GM12878 (cell line): ENCODE measurements around the gene IER5. TPM values are rescaled to one million over a fixed set of nuclear protein-coding genes. Genes with fewer than 3 reads are reported as not detected.

ENCODE experiments used
- ATAC-seq: fragments of 200-7000 bp; cut with Tn5 transposase; 3 replicates; pipeline ENCODE4 v1.9.1; 2020; ENCODE audit warnings: mild to moderate bottlenecking, moderate library complexity
- BruUV-seq: library from RNA; stranded (reverse); fragments of 400-500 nt; replicated peaks from 2 replicates; lab custom pipeline; 2021; lab: Mats Ljungman, UMichigan
- CTCF ChIA-PET: fragments of 300-600 bp; sonication (Branson Sonifier 250); formaldehyde crosslinking; extraction: SDS; loops from one replicate; lab custom pipeline; 2021; ENCODE audit warnings: inconsistent platforms; lab: Yijun Ruan, JAX
- POLR2A ChIA-PET: fragments of 350-600 bp; formaldehyde crosslinking; extraction: SDS; loops from one replicate; lab custom pipeline; 2021; ENCODE audit warnings: inconsistent platforms; lab: Charles Lee
- RAD21 ChIA-PET: fragments of 300-600 bp; sonication (Branson Sonifier 250); formaldehyde crosslinking; loops from one replicate; lab custom pipeline; 2023; ENCODE audit warnings: antibody characterized with exemption; ENCODE audit not compliant: unreplicated experiment; lab: Charles Lee
- SMC1A ChIA-PET: fragments of 300-600 bp; sonication (Branson Sonifier 250); formaldehyde crosslinking; loops from one replicate; lab custom pipeline; 2023; ENCODE audit not compliant: unreplicated experiment, uncharacterized antibody; lab: Charles Lee
- DNase-seq: peaks from one replicate; pipeline ENCODE4 v3.0.0-alpha.2; 2011; ENCODE audit warnings: low read depth, low spot score
- FAIRE-seq: peaks from 3 replicates; lab custom pipeline; 2011; peaks lifted over from hg19 to GRCh38; lab: Jason Lieb, UNC
- H2AFZ ChIP-seq: 2 replicates; pipeline ENCODE4 v1.6.0; 2011; ENCODE audit warnings: low read depth, low read length, control low read depth; ENCODE audit not compliant: control insufficient read depth
- H3K27ac ChIP-seq: 2 replicates; pipeline ENCODE4 v1.5.1; 2011; ENCODE audit warnings: control low read depth; ENCODE audit not compliant: control insufficient read depth, insufficient read depth
- H3K27me3 ChIP-seq, 2 experiments: replicated peaks in 1 of 2; 2 replicates each; pipeline versions ENCODE4 v1.6.0 to v1.6.1; 2011; ENCODE audit warnings: low read length in 1 of 2; ENCODE audit not compliant: control insufficient read depth in 2 of 2, insufficient read depth in 2 of 2
- H3K36me3 ChIP-seq, 2 experiments: 2 replicates each; pipeline ENCODE4 v1.5.1; 2011; ENCODE audit warnings: low read length in 1 of 2; ENCODE audit not compliant: control insufficient read depth in 2 of 2, insufficient read depth in 2 of 2
- H3K4me1 ChIP-seq: 2 replicates; pipeline ENCODE4 v1.6.1; 2011; ENCODE audit warnings: mild to moderate bottlenecking, low read length, moderate library complexity, mixed read lengths; ENCODE audit not compliant: control insufficient read depth, insufficient read depth
- H3K4me2 ChIP-seq: 2 replicates; pipeline ENCODE4 v1.6.0; 2011; ENCODE audit warnings: control low read depth; ENCODE audit not compliant: control insufficient read depth, insufficient read depth
- H3K4me3 ChIP-seq: fragments of 200-600 bp; sonication (generic); 2 replicates; pipeline ENCODE4 v1.5.1; 2016
- H3K79me2 ChIP-seq: 2 replicates; pipeline ENCODE4 v1.6.0; 2011; ENCODE audit warnings: low read length; ENCODE audit not compliant: control insufficient read depth, insufficient read depth
- H3K9ac ChIP-seq: 2 replicates; pipeline ENCODE4 v1.8.0; 2011; ENCODE audit warnings: low read length, control low read depth, mixed read lengths; ENCODE audit not compliant: control insufficient read depth, insufficient read depth
- H3K9me3 ChIP-seq: replicated peaks from 3 replicates; pipeline ENCODE4 v1.5.1; 2011; ENCODE audit warnings: mild to moderate bottlenecking, low read length; ENCODE audit not compliant: control insufficient read depth, insufficient read depth
- H4K20me1 ChIP-seq: 2 replicates; pipeline ENCODE4 v1.6.0; 2011; ENCODE audit not compliant: control insufficient read depth, insufficient read depth
- CBX5 ChIP-seq: sonication (generic); IDR thresholded peaks from 2 replicates; pipeline ENCODE4 v1.6.1; 2016; ENCODE audit warnings: low read depth, moderate library complexity, mild to moderate bottlenecking, inconsistent platforms
- CREB1 ChIP-seq: IDR thresholded peaks from 2 replicates; pipeline ENCODE4 v1.6.1; 2012; ENCODE audit warnings: low read depth, mild to moderate bottlenecking, inconsistent platforms
- MYB ChIP-seq: fragments of 150-350 bp; IDR thresholded peaks from 2 replicates; pipeline ENCODE4 v1.6.1; 2014; ENCODE audit warnings: mild to moderate bottlenecking, low read depth, low read length, borderline replicate concordance
- NBN ChIP-seq: fragments of 450-650 bp; IDR thresholded peaks from 2 replicates; pipeline ENCODE4 v1.6.1; 2016
- NFYB ChIP-seq: IDR thresholded peaks from 2 replicates; pipeline ENCODE4 v1.6.1; 2011; ENCODE audit warnings: low read depth, mild to moderate bottlenecking, low read length, improper control_type of control experiment, moderate library complexity; ENCODE audit not compliant: insufficient read depth
- RCOR1 ChIP-seq: conservative IDR thresholded peaks from 2 replicates; pipeline ENCODE4 v1.6.1; 2012; ENCODE audit warnings: low read depth, low read length, improper control_type of control experiment
- SMAD5 ChIP-seq: IDR thresholded peaks from 2 replicates; pipeline ENCODE4 v1.6.1; 2016; ENCODE audit warnings: antibody characterized with exemption, low read depth
- SUZ12 ChIP-seq: fragments of 200-600 bp; sonication (generic); IDR thresholded peaks from one replicate; pipeline ENCODE4 v1.6.1; 2018; ENCODE audit warnings: antibody characterized with exemption, mild to moderate bottlenecking; ENCODE audit not compliant: unreplicated experiment
- ZNF24 ChIP-seq: fragments of 450-650 bp; IDR thresholded peaks from 2 replicates; pipeline ENCODE4 v1.6.1; 2017; ENCODE audit warnings: antibody characterized with exemption, mild to moderate bottlenecking
- WGBS: methylation state at CpG from one replicate; pipeline ENCODE4 v1.1.6; 2016; ENCODE audit warnings: low lambda C conversion rate; ENCODE audit not compliant: insufficient replicate concordance, insufficient coverage; ENCODE audit errors: missing lambda C conversion rate; 5-methylcytosine and 5-hydroxymethylcytosine counted together
- in situ Hi-C: fragments of 300-500 bp; cut with MboI; formaldehyde crosslinking; loops from 9 replicates; pipeline ENCODE4 v1.14.3; 2018; ENCODE audit warnings: mixed read lengths
- intact Hi-C: fragments of 100-400 bp; cut with micrococcal nuclease; formaldehyde crosslinking; loops from one replicate; pipeline ENCODE4 v1.14.2; 2022; ENCODE audit not compliant: unreplicated experiment
- polyA plus RNA-seq, 11 experiments: library from polyadenylated mRNA; depleted of rRNA in 4 of 11; unstranded in 6 of 11; stranded (reverse) in 5 of 11; fragments of >200 nt; fragmentation: Nextera tagmentation in 4 of 11; fragmentation: Illumina TruSeq in 1 of 11; extraction: Ambion mirVana in 4 of 11; extraction: Trizol in 1 of 11; gene quantifications; 1 replicate in 1 of 11; 2 replicates in 10 of 11; pipeline versions ENCODE4 v1.2.1 to v1.2.3, GENCODE V29; 2011 to 2016; ENCODE audit warnings: inconsistent platforms in 2 of 11, missing spikeins in 2 of 11, low read depth in 1 of 11
- total RNA-seq, 4 experiments: library from RNA; depleted of rRNA in 3 of 4; stranded (reverse); fragments of >200 nt in 3 of 4; fragmentation: Illumina TruSeq in 1 of 4; extraction: Trizol in 1 of 4; gene quantifications; 2 replicates each; pipeline versions ENCODE4 v1.2.1 to v1.2.3, GENCODE V29; 2013 to 2021
- TF ChIP-seq, protein P1 (sequence below): fragments of 450-650 bp; IDR thresholded peaks from 2 replicates; pipeline ENCODE4 v1.6.1; 2017; ENCODE audit warnings: low read depth, mild to moderate bottlenecking, moderate library complexity
- TF ChIP-seq, protein P2 (sequence below): IDR thresholded peaks from 2 replicates; pipeline ENCODE4 v1.6.1; 2011; ENCODE audit warnings: low read depth, low read length, improper control_type of control experiment, borderline replicate concordance
- TF ChIP-seq, protein P3 (sequence below): fragments of 450-650 bp; IDR thresholded peaks from 2 replicates; pipeline ENCODE4 v1.6.1; 2017; ENCODE audit warnings: mild to moderate bottlenecking, moderate library complexity

IER5 gene
- total and polyA plus RNA-seq, 10 of the 15 experiments (the other 5 are each of a cell fraction or from before 2014, with no cell fraction given), result 4.3 to 75.2 (median 30.5) TPM

DNA sequence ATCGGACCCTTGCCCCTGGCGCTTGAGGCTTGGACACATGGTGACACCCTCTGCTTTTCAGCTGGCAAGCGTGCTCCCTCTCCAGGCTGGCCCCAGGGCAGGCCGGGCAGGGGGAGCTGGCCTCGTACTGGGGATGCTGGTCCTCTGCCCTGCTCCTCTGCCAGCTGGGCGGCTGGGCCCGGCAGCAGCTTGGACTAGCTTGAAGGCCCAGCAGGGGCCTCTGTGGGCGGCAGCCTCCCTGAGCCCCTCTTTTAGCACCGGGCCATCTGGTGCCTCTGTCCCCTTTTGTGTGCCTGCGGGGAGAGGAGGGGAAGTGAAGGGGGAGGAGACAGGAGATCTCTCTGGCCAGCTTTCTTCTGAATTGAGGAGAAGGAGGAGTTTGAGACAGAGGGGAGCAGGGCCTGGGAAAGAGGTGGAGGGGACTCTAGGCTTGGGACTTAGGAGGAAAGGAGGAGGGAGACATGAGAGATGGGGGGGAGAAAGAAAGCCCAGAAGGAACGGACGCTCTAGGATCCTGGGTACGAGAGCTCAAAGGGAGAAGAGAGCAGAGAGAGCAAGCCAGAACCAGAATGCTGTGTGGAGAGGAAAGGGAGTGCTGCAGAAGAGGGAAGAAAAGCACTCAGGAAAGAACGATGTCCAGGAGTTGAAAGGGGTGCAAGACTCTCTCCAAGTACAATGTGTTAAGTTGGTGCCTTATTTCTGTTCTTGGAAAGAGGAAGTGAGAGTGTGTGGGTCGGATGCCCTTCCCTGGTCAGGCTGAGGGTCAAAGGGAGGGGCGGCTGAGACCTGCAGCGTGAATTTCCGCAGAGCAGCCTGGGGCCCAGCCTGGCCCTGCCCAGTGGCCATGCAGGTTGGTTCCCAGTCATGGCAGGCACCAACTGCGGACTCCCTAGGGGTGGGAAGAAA is 40.3 kb downstream of the IER5 start (continued):
- TF ChIP-seq, protein P1, sequence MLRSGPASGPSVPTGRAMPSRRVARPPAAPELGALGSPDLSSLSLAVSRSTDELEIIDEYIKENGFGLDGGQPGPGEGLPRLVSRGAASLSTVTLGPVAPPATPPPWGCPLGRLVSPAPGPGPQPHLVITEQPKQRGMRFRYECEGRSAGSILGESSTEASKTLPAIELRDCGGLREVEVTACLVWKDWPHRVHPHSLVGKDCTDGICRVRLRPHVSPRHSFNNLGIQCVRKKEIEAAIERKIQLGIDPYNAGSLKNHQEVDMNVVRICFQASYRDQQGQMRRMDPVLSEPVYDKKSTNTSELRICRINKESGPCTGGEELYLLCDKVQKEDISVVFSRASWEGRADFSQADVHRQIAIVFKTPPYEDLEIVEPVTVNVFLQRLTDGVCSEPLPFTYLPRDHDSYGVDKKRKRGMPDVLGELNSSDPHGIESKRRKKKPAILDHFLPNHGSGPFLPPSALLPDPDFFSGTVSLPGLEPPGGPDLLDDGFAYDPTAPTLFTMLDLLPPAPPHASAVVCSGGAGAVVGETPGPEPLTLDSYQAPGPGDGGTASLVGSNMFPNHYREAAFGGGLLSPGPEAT, result peak; percentile 85
- TF ChIP-seq NBN (peak; percentile 95), SUZ12 (no peak)
- TF ChIP-seq, protein P2, sequence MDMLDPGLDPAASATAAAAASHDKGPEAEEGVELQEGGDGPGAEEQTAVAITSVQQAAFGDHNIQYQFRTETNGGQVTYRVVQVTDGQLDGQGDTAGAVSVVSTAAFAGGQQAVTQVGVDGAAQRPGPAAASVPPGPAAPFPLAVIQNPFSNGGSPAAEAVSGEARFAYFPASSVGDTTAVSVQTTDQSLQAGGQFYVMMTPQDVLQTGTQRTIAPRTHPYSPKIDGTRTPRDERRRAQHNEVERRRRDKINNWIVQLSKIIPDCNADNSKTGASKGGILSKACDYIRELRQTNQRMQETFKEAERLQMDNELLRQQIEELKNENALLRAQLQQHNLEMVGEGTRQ, result no peak
- TF ChIP-seq, all 136 proteins: peak for 46

DNA sequence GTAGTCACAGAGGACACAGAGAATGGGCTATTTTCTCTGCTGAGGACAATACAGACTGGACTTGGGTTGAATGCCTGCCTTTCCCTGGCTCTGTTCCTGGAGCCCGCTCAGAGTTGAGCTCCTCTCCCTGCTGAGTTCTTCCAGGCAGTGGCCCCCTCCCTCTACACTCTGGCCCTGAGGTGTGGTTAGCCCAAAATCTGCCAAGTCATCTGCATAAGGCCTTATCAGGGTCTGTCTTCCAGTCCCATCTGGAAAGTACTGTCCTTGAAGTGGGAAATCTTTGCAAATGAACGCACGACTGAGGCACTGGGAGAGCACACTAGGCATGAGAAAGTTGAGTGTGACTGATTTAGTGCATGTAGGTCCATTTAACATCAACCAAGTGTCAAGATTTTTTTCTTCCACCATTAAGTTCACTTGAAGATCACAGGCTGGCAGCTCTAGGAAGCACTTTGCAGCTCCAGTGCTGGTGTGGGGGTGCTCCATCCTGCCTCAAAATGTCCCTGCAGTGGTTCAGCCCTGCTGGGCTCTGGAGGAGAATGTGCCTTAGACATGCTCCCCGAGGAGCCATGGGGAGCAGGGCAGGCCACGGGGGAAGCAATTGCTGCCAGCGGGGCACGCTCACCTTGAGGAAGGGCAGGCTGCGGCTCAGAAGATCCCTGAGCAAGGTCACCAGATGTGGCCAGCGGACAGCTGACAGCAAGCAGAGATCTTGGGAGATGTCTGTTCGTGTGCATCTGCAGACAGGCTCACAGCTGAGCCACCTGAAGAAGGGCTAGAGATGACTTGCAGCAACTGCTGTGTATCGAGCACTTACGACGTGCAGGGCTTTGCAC is 41.5 kb downstream of the IER5 start:
- Histone ChIP-seq H3K9me3 (no peaks in the 10 kb centered on the region), H2AFZ (peak overlapping the region; percentile 37; the same call in 1 of the 2 replicates), H3K4me1 (peaks cover 77% of the 10 kb centered on the region), H3K4me2 (peak overlapping the region; percentile 99), H3K27ac (peak overlapping the region; percentile 92), H3K4me3 (peak overlapping the region; percentile 46), H3K36me3 (no peaks in the 10 kb centered on the region), H3K9ac (peak overlapping the region; percentile 88), H3K27me3 (no peaks in the 10 kb centered on the region), H4K20me1 (no peaks in the 10 kb centered on the region), H3K79me2 (peaks cover 9% of the 10 kb centered on the region)
- WGBS, result 21% methylated on average over 13 of the region's 13 CpGs
- intact Hi-C loops, result loop anchor here (2.0 kb wide), 1 partner anchor 23 kb away; no protein-coding TSS in a partner anchor
- no TSS peak for BruUV-seq
- DNase-seq, result no peak
- ChIA-PET CTCF (interaction anchor here (0.9 to 36.6 kb wide), 4 partner anchors 8 to 107 kb away, joined by 3 to 1067 read pairs (median 4); partner anchors contain the start of gene IER5), RAD21 (interaction anchor here (4.7 to 21.2 kb wide), 2 partner anchors 12 to 35 kb away, joined by 45 to 966 read pairs; partner anchors contain the start of gene IER5), SMC1A (interaction anchor here (1.3 to 36.3 kb wide), 3 partner anchors 10 to 68 kb away, joined by 4 to 1399 read pairs (median 52); partner anchors contain the start of gene IER5), POLR2A (interaction anchor here (0.8 to 8.2 kb wide), 5 partner anchors 11 to 50 kb away, joined by 3 to 256 read pairs (median 5); no protein-coding TSS in a partner anchor)
- in situ Hi-C loops, result loop anchor here (5.0 kb wide), 1 partner anchor 38 kb away; no protein-coding TSS in a partner anchor
- peak; percentile 52 for FAIRE-seq
- ATAC-seq, result no peak
- TF ChIP-seq MYB (no peak), CBX5 (no peak), CREB1 (no peak), RCOR1 (no peak), SMAD5 (no peak), NFYB (no peak), ZNF24 (no peak)
- TF ChIP-seq, protein P3, sequence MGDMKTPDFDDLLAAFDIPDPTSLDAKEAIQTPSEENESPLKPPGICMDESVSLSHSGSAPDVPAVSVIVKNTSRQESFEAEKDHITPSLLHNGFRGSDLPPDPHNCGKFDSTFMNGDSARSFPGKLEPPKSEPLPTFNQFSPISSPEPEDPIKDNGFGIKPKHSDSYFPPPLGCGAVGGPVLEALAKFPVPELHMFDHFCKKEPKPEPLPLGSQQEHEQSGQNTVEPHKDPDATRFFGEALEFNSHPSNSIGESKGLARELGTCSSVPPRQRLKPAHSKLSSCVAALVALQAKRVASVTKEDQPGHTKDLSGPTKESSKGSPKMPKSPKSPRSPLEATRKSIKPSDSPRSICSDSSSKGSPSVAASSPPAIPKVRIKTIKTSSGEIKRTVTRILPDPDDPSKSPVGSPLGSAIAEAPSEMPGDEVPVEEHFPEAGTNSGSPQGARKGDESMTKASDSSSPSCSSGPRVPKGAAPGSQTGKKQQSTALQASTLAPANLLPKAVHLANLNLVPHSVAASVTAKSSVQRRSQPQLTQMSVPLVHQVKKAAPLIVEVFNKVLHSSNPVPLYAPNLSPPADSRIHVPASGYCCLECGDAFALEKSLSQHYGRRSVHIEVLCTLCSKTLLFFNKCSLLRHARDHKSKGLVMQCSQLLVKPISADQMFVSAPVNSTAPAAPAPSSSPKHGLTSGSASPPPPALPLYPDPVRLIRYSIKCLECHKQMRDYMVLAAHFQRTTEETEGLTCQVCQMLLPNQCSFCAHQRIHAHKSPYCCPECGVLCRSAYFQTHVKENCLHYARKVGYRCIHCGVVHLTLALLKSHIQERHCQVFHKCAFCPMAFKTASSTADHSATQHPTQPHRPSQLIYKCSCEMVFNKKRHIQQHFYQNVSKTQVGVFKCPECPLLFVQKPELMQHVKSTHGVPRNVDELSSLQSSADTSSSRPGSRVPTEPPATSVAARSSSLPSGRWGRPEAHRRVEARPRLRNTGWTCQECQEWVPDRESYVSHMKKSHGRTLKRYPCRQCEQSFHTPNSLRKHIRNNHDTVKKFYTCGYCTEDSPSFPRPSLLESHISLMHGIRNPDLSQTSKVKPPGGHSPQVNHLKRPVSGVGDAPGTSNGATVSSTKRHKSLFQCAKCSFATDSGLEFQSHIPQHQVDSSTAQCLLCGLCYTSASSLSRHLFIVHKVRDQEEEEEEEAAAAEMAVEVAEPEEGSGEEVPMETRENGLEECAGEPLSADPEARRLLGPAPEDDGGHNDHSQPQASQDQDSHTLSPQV, result no peak
